SJSA1 (cell line): ENCODE measurements around the gene CSNK2A3. TPM values are rescaled to one million over a fixed set of nuclear protein-coding genes. Genes with fewer than 3 reads are reported as not detected.

ENCODE experiments used
- DNase-seq, 2 experiments: peaks; one replicate each; pipeline ENCODE4 v3.0.0-alpha.2; 2015 to 2020; ENCODE audit warnings: low spot score in 2 of 2, low read depth in 1 of 2
- H3K27ac ChIP-seq: fragments of 250-450 bp; sonication (Bioruptor Pico); 2 replicates; pipeline ENCODE4 v1.5.1; 2020; ENCODE audit warnings: mild to moderate bottlenecking, moderate library complexity
- H3K27me3 ChIP-seq: fragments of 250-450 bp; sonication (Bioruptor Pico); replicated peaks from 2 replicates; pipeline ENCODE4 v1.5.1; 2020; ENCODE audit warnings: mild to moderate bottlenecking, moderate library complexity
- H3K36me3 ChIP-seq: fragments of 250-450 bp; sonication (Bioruptor Pico); 2 replicates; pipeline ENCODE4 v1.5.1; 2020; ENCODE audit warnings: mild to moderate bottlenecking
- H3K4me1 ChIP-seq: fragments of 250-450 bp; sonication (Bioruptor Pico); replicated peaks from 2 replicates; pipeline ENCODE4 v1.6.1; 2021; ENCODE audit warnings: mild to moderate bottlenecking
- H3K4me3 ChIP-seq: fragments of 250-450 bp; sonication (Bioruptor Pico); 2 replicates; pipeline ENCODE4 v1.5.1; 2020; ENCODE audit warnings: mild to moderate bottlenecking
- H3K9me3 ChIP-seq: fragments of 250-450 bp; sonication (Bioruptor Pico); replicated peaks from 2 replicates; pipeline ENCODE4 v1.5.1; 2020; ENCODE audit warnings: mild to moderate bottlenecking
- total RNA-seq: library from RNA; depleted of rRNA; stranded (reverse); fragments of >200 nt; shearing (Covaris generic); gene quantifications from 2 replicates; pipeline ENCODE4 v1.2.3, GENCODE V29; 2014

Gene CSNK2A3
- total RNA-seq, 1 experiment from 2014 or later = 2.3 TPM

DNA sequence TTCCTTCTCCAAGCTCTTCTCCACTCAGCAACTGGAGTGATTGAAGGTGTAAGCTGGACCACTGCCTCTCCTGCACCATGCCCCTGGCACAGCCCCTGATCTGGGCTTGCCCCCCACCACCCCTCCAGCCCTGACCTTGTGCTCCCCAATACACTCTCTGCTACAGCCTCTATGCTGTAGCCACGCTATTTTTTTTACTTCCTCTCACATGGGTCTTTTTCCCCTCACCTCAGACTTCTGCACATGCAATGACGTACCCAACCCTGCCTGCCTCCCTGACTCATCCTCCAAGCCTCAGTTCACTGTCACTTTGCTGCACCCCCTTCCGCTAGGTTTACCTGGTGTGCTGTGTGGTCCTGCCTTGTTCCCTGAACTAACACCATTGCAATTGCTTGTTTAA lies 9.0 kb downstream of the CSNK2A3 start:
- no peaks in the 10 kb centered on the region for H3K27me3 ChIP-seq
- H3K4me3 ChIP-seq = no peak overlapping the region
- no peak for DNase-seq
- H3K4me1 ChIP-seq = no peaks in the 10 kb centered on the region
- no peak overlapping the region for H3K27ac ChIP-seq
- no peaks in the 10 kb centered on the region for H3K36me3 ChIP-seq
- H3K9me3 ChIP-seq = no peaks in the 10 kb centered on the region

DNA sequence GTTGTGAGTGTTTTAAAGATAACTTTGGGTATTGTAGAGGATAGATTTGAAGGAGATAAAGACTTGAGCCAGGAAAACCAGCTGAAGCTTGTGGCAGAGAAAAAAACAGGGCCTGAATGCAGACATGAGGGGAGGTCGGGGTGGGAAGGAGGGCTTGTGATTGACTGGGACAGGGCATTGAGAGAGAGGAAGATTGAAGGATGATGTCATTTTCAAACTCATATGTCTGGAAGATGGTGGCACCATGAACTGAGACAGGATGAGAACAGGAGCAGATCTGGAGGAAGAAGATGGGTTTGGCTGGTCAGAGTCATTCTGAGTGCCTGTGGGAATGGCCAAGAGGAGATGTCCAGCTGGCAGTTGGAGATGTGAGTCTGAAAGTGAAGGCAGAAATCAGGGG lies 14.7 kb downstream of the CSNK2A3 start:
- Histone ChIP-seq H3K4me3 (no peak overlapping the region), H3K27me3 (no peaks in the 10 kb centered on the region), H3K36me3 (no peaks in the 10 kb centered on the region), H3K27ac (no peak overlapping the region), H3K9me3 (no peaks in the 10 kb centered on the region), H3K4me1 (no peaks in the 10 kb centered on the region)
- no peak for DNase-seq

DNA sequence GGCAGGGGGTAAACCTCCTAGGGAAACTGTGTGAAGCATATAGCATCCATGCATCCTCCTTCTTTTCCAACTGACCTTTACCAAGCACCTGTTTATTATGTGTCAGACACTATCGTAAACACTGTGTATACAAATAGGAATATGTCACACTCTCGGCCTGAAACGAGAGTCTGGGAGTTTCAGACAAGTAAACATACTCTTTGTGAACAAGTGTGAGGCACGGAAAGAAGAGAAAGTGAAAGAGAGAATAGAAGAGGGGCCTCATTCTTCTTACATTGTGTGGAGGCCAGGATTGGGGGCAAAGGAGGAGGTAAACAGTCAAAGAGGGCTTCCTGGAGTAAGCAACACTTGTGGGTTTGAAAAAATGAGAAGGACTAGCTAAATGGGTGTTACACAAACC lies 16.4 kb downstream of the CSNK2A3 start:
- Histone ChIP-seq H3K4me1 (no peaks in the 10 kb centered on the region), H3K27ac (no peak overlapping the region), H3K4me3 (no peak overlapping the region), H3K36me3 (no peaks in the 10 kb centered on the region), H3K9me3 (no peaks in the 10 kb centered on the region), H3K27me3 (no peaks in the 10 kb centered on the region)
- peak in 1 of 2 experiments; percentile 2 for DNase-seq

DNA sequence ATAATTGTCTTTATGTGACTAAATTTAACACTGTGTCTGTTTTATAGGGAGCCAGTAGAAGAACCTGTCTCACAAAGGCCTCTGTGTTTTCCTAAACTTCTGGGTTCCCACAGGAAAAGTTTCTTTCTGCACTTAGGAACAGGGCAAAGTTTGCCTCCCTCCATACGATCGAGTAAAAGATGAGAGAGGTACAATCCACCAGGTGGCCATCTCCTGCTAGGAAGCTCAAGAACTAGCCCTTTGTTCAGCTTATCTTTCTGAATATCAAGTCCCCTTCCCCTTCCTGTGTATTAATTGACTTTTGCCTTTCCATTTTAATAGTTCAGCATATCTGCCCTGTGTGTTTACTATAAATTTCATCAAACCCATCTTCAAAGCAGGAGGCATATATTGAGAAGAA lies 18.0 kb downstream of the CSNK2A3 start:
- Histone ChIP-seq H3K27ac (no peak overlapping the region), H3K9me3 (no peaks in the 10 kb centered on the region), H3K27me3 (no peaks in the 10 kb centered on the region), H3K4me3 (no peak overlapping the region), H3K4me1 (no peaks in the 10 kb centered on the region), H3K36me3 (no peaks in the 10 kb centered on the region)
- no peak for DNase-seq

DNA sequence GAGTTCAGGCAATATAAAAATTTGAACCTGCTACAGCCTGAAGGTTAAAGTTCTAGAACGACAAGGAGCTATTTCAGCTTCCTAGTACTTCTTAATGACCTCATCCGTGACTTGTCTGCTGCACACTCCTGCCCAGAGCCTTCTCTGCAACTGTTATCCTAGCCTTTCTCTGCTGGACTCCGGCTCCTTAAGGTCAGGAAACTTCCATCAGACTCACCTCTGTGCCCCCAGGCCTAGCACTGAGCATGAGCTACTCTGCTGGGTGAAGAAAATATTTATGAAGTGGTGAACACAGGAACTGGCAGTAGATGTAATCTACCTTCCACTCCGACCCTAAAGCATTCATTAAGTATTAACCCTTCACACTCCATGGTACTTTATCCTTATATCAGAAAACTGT lies 18.4 kb downstream of the CSNK2A3 start:
- no peak overlapping the region for H3K4me3 ChIP-seq
- H3K27me3 ChIP-seq = no peaks in the 10 kb centered on the region
- no peaks in the 10 kb centered on the region for H3K4me1 ChIP-seq
- H3K27ac ChIP-seq = no peak overlapping the region
- no peak for DNase-seq
- no peaks in the 10 kb centered on the region for H3K9me3 ChIP-seq
- no peaks in the 10 kb centered on the region for H3K36me3 ChIP-seq

DNA sequence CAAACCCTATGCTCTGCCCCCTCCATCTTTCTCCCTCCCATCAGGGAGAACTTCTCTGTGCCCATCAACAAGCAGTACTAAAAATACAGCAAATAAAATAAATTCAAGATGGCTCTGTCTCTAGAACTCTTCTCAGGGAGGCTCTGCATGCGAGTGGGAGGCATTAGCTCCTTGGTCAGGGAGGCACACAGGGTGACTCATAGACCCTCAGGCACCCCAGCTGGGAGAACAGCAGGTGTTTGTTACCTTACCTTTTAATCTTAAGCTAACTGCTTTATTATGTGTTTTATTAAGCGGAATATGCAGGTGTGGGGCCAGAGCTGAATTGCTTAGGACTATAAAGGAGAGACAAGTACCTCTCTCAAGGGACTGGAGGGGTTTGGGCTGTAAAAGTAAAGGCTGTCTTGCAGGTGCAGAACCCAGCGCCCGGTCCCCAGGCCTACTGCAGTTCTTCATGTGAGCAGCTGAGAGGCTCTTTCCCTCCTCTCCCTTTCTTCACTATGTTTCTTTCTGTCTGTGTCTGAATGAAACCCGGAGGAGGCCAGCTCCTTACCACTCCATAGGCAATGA lies 20.8 kb downstream of the CSNK2A3 start:
- H3K4me1 ChIP-seq = no peaks in the 10 kb centered on the region
- no peaks in the 10 kb centered on the region for H3K9me3 ChIP-seq
- H3K27me3 ChIP-seq = no peaks in the 10 kb centered on the region
- H3K36me3 ChIP-seq = no peaks in the 10 kb centered on the region
- no peak for DNase-seq
- no peak overlapping the region for H3K4me3 ChIP-seq
- H3K27ac ChIP-seq = no peak overlapping the region

DNA sequence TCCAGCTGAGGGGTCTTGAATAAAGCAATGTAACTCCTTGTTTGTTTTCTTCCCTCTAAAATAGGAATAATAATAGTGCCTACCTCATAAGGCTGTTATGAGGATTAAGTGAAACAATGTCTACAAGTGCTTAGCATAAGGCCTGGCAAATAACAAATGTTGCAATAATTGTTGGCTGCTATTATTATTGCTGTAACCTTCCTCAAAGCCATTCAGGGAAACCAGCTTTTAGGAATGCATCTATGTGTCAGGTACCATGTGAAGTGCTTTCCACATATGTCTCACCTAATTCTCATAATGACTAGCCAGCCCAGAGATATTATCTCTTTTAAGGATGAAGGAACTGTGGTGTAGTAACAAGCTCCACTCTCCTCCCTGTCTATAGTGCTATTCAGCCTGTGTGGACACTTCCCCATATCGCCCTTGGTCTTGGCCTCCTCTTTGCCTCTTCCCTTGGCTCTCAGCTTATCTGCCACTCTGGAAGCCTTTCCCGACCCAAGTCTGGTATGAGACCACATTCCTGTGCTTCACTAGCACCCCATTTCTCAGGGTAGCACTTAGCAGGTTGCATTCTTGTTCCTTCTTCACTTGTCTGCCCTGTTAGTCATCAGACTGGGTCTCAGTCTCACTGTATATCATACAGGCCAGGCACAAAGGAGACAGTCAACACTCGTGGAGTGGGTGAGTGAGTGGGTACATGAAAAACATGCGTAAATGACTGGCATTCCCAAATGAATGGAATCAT lies 23.8 kb downstream of the CSNK2A3 start:
- no peak for DNase-seq
- H3K27ac ChIP-seq = no peak overlapping the region
- H3K27me3 ChIP-seq = no peaks in the 10 kb centered on the region

DNA sequence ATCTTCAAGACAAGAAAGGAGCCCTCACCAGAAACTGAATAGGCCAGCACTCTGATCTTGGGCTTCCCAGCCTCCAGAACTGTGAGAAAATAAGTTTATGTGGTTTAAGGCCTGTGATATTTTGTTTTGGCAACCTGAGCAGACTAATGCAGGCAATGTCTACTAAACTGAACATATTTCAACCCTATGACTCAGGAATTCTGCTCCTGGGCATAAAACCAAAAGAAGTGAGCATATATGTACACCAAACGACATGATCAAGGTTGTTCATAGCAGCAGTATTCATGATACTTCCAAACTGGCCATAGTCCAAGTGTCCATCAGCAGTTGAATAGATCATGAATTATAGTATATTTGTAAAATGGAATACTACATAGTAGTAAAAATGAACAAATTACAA lies 29.0 kb downstream of the CSNK2A3 start:
- Histone ChIP-seq H3K27ac (no peak overlapping the region), H3K4me3 (no peak overlapping the region), H3K9me3 (no peaks in the 10 kb centered on the region), H3K27me3 (no peaks in the 10 kb centered on the region; the same call in 1 of the 2 replicates), H3K36me3 (no peaks in the 10 kb centered on the region), H3K4me1 (no peaks in the 10 kb centered on the region)
- DNase-seq = no peak

More for the DNA sequence above, 23.8 kb downstream of the CSNK2A3 start:
- no peaks in the 10 kb centered on the region for H3K36me3 ChIP-seq
- H3K9me3 ChIP-seq = no peaks in the 10 kb centered on the region
- H3K4me1 ChIP-seq = no peaks in the 10 kb centered on the region
- no peak overlapping the region for H3K4me3 ChIP-seq

DNA sequence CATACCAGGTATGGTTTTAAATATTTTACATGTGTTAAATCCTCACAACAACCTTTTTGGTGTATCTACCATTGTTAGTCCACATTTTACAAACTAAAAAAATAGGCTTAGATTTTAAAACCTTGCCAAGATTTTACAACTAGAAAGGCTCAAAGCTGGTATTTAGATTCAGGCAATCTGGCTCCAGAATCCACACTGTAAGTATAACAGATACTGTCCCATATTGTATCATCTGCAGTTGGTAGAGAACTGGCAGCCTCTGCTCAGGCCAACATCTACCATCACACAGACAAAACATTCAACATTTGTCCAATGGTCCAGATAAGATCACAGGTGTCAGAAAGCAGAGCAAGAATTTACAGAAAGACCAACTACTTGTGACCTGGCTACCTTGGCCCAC lies 30.9 kb downstream of the CSNK2A3 start:
- H3K27ac ChIP-seq = no peak overlapping the region
- no peaks in the 10 kb centered on the region for H3K36me3 ChIP-seq
- DNase-seq = no peak
- no peaks in the 10 kb centered on the region for H3K4me1 ChIP-seq
- H3K4me3 ChIP-seq = no peak overlapping the region
- H3K9me3 ChIP-seq = no peaks in the 10 kb centered on the region
- no peaks in the 10 kb centered on the region; the same call in 1 of the 2 replicates for H3K27me3 ChIP-seq

DNA sequence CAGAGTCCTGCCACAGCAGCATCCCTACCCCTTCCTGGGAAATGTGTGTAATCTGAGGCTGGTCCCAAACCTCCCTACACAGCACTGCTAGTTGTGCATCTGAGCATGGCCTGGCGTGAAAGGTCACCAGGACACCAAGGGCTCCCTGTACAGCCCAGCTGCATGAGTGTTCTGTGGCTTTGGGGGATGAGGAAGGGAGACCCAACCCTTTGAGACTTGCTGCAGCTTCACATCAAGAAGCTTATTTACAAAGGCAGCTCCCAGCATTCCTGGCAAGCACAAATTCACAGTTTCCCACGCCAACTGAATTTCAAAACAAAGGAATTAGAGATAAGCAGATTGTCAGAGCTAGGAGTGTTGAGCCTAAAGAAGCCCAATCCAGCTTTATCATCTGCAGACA lies 32.2 kb downstream of the CSNK2A3 start:
- Histone ChIP-seq H3K36me3 (no peaks in the 10 kb centered on the region), H3K27ac (no peak overlapping the region), H3K4me1 (no peaks in the 10 kb centered on the region), H3K27me3 (no peaks in the 10 kb centered on the region; the same call in 1 of the 2 replicates), H3K4me3 (no peak overlapping the region), H3K9me3 (no peaks in the 10 kb centered on the region)
- no peak for DNase-seq

DNA sequence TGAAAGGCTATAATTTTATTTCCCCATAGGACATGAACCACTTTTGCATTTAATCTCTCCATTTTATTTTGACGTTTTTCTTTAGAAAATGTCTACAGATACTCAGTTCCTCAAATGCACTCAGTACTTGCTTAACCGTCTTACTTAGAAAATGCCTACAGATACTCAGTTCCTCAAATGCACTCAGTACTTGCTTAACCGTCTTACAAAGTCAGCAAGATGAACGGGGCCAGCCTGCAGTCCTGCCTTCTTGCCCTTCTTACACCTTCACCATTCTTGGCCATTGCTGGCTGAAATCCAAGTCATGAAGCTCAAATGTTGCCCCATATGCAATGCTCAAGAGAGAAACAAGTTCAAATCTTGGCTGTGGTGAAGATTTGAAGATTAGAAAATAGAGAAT lies 34.1 kb downstream of the CSNK2A3 start:
- H3K4me3 ChIP-seq = no peak overlapping the region
- no peak for DNase-seq
- H3K27ac ChIP-seq = no peak overlapping the region
- no peaks in the 10 kb centered on the region; the same call in 1 of the 2 replicates for H3K27me3 ChIP-seq
- no peaks in the 10 kb centered on the region for H3K36me3 ChIP-seq
- no peaks in the 10 kb centered on the region for H3K9me3 ChIP-seq
- H3K4me1 ChIP-seq = no peaks in the 10 kb centered on the region

DNA sequence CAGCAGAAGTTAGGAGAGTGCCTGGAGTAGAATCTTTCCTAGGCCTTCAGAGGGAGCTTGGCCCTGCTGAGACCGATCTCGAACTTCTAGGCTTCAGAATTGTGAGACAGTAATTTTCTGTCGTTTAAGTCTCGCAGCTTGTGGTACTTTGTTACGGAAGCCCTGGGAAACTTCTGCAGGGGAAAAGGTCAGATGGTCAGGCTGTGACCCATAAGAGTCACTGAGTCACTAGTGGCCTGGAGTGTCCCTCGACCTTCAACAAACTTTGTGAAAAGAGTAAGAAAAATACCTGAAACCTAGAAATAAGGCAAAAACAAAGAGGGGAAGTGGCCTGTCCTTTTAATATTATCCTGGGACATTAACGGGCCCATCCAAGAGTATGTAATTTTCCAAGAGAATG lies 34.6 kb downstream of the CSNK2A3 start:
- no peak for DNase-seq
- Histone ChIP-seq H3K9me3 (no peaks in the 10 kb centered on the region), H3K4me1 (0 out of 2 replicates have a peak, but pooled peaks cover 2% of the 10 kb centered on the region), H3K27ac (no peak overlapping the region), H3K27me3 (no peaks in the 10 kb centered on the region; the same call in 1 of the 2 replicates), H3K36me3 (no peaks in the 10 kb centered on the region), H3K4me3 (no peak overlapping the region)

DNA sequence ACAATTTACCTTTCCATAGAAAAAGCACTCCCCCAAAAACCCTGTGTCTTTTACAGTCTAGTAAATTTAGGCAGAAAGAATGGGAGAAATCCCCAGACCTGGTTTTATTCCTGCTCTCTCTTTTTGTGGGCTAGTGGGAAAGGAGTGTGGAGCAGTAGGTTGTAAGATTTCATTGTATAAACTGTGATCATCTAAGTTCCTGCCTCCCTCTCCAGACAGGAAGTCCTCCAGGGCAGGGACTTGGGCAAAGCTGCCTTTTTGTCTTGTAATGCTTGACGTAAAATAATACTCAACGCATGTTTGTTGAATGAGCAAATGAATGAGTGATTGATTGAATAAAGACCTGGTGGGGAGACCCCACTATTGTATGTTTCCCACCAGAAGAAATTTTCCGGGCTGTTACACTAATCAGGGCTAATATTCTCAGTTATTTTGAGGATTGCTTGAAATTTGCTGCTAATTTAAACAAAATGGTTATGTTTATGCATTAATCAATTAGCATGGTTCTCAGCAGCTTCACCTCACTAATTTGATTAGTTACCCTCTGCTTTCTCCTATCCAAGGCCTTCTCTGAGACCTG lies 36.3 kb downstream of the CSNK2A3 start:
- Histone ChIP-seq H3K36me3 (no peaks in the 10 kb centered on the region), H3K27ac (no peak overlapping the region), H3K4me3 (no peak overlapping the region), H3K27me3 (no peaks in the 10 kb centered on the region), H3K4me1 (0 out of 2 replicates have a peak, but pooled peaks cover 3% of the 10 kb centered on the region), H3K9me3 (no peaks in the 10 kb centered on the region)
- no peak for DNase-seq

DNA sequence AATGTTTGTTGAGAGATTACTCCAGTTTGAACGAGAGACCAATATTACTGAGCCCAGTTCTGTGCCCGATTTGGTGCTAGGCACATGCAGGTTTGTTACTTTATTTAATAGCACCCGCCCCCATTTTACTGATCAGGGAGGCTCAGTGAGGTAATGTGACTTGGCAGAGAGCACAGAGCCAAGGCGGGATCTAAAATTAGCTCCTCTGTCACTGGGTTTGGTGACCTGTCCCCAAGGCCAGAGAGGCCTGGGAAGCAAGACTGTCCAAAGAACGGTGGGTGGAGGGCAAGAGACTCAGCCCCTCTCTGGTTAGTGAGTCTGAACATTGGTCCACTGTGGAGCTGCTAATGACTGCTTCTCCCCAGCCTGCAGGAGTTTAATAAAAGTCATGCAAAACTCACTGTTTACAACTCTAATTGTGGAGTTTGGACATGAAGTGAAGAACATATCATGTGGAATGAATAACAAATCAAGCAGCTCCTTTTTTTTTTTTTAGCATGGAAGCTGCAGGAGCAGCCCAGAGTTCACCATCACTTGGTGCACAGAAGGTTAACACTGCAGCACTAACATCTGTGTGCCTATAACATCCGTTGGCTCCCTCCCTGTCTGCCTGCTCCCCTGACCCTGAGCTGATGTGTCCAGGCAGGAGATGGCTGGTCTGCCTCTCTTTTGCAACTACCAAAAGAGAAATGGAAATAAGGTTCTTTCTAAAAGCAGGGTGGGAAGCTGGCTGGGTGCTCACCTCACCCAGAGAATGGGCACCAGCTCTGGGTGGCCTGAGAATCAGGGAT lies 39.0 kb downstream of the CSNK2A3 start:
- Histone ChIP-seq H3K27me3 (no peaks in the 10 kb centered on the region), H3K36me3 (no peaks in the 10 kb centered on the region), H3K4me3 (no peak overlapping the region), H3K4me1 (0 out of 2 replicates have a peak, but pooled peaks cover 3% of the 10 kb centered on the region), H3K27ac (no peak overlapping the region), H3K9me3 (no peaks in the 10 kb centered on the region)
- DNase-seq = no peak
